Raji (cell line): ENCODE measurements around the gene AQP1.

Experiments used
- POLR2A ChIP-seq: IDR thresholded peaks from 2 replicates; pipeline ENCODE4 v1.6.1; 2011; ENCODE audit warnings: low read depth, low read length, control low read depth; ENCODE audit not compliant: insufficient read depth

AQP1 gene

DNA sequence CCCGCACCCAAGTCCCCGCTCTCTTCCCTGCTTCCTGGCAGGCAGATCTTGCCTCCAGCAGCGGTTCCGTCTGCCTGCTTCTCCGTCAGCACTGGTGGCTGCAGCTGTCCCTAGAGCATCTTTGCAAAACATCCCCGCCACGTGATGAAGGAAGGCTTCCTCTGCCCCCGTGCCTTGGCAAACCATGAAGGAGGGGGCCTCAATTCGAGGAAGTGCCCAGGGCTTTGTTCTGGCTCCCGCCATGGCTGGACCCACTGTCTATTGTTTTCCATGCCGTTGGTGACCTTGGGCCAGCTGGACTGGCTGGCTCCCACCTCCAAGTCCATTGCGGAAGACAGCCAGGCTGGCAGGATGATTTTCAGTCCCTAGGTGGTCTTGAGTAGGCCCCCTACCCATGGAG is 13.2 kb upstream of the AQP1 start:
- no peak for TF ChIP-seq POLR2A

DNA sequence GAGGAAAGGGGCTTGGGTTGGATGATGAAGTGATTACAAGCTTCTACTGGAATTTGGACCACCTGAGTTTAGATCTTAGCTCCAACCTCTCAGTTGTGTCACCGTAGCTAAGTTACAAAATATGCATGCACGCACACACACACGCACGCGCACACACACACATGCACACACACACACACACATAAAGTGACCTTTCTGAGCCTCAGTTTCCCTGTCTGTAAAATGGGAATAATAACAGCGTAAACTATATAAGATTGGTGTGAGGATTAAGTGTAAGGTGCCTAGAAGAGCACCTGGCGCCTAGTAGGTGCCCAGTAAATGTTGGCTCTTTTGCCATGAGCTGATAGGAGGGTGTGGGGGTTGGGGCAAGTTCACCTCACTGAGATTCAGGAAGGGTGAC is 12.6 kb upstream of the AQP1 start:
- TF ChIP-seq POLR2A, result no peak

DNA sequence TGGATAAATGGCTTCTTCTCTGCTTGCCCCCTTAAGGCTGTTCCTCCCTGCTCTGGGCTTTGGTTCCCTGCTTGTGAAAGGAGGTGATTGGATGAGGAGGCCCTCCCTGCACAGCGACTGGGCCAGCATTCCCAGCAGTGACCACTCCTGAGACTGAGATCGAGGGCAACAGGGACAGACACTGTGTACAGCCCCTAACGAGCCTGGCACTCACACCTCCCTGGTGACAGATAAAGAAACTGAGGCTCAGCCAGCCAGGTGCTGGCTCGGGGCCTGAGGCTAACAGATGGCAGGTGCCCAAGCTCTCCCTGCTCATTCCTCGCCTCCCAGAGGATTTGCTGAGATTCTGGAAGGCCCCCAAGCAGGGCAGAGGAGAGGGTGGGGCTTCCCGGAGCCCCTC is 12.0 kb upstream of the AQP1 start:
- no peak for TF ChIP-seq POLR2A

DNA sequence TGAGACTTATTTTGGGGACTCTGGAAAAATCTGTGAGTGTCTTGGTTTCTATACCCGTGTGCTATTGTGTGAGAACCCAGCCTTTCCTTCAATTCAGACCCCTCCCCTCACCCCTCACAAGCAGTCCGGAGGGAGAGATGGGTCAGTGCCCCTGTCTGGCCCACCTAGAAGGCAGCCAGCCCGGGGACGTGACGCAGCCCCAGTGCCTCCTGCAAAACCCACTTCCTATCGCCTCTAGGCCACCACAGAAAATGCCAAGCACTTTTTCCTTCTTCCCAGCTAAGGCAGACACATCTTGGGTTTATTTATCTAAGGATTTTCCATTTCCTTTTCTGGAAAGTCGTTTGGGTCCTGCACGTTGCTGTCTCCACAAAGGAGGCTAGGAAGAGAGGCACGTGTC is 11.6 kb upstream of the AQP1 start:
- no peak for TF ChIP-seq POLR2A

DNA sequence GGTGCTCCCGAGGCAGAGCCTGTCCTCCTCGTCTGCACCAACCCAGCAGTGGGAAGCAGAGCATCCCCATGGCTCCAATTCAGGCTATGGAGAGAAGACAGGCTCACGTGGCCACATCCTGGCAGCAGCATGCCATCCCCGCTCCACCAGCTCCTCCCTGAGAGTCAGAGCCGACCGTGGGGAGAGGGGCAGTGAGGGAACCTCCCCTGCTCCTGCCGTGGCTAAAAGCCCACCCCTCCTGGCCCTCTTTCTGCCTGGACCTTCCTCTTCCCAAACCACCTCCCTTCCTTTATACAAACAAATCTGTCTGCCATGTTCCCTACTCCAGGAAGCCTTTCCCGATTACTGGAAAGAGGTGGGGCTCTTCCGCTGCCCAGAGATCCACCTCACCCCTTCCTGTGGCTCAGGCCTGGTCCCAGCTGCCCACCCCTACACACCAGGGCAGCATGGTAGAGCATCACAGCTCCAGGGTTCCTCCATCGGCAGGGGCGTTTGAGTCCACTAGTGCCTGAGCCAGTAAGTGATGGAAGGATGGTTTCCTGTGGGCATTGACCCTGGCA is 10.8 kb upstream of the AQP1 start:
- no peak for TF ChIP-seq POLR2A

DNA sequence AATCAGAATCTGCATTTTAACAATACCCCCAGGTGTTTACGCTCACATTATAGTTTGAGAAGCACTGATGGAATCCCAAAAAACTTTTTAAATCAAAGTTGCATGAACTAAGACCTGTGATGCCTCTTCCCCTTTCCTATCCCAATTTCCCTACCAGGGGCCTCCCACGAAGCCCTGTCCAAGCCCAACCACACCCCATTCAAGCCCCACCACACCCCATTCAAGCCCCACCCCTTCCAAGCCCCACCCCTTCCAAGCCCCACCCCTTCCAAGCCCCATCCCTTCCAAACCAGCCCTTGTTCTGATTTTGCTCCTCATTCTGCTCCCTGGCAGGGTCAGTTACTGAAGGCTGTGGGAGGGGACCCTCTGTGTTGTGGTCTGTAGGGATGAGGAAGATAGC is 9.8 kb upstream of the AQP1 start:
- no peak for TF ChIP-seq POLR2A

DNA sequence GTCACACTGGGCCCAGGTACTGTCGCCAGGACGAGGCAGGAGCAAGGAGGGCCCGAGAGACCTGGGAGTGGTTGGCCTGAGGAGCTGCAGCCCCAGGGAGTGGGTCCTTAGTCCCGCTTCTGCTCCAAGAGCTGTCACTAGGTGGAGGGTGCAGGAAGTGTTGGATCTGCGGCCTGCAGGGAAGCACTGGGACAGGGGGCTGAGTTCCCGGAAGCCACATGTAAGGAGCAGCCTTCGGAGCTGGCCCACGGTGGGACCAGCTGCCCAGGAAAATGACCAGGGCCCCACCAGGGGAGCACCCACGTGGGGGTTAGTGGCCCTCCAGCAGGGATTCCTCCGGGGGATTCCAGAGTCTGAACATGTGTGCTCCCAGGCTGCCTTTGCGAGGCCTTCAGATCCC is 9.2 kb upstream of the AQP1 start:
- no peak for TF ChIP-seq POLR2A

DNA sequence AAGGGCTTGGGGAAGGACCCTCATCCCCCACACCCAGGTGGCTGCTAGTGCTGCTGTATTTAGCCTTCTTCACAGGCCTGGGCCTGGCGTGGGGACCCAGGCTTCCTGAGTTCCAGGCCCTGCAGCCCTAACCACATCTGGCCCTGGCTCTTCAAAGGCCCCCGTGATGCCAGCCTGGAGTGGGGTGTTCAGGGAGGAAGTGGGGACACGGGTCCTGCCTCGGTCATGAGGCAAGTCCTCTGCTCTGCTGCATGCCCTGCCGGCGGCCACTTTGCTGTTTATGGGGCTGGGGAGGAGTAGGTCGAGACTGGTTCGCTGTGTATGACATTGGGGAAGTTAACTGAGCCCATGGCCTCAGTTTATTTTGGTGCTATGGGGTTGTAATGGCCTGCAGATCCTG is 8.5 kb upstream of the AQP1 start:
- no peak for TF ChIP-seq POLR2A

DNA sequence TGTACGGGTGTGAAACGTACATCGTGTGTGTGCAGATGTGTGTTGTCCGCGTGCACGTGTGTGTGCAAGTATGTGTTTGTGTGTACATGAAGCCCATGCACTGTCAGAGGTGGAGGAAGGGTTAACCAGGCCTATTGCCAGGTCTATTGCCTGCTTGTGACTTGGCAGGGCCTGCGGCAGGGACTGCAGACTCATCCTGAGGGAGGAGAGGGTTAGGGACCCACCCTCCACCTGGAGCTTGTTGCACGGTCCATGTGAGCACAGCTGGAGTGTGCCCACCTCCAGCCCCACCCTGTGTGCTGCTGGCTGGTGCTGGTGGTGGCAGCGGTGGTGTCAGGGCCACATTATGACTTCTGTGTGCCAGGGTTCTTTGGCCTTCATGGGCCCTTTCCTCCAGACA is 7.1 kb upstream of the AQP1 start:
- no peak for TF ChIP-seq POLR2A

DNA sequence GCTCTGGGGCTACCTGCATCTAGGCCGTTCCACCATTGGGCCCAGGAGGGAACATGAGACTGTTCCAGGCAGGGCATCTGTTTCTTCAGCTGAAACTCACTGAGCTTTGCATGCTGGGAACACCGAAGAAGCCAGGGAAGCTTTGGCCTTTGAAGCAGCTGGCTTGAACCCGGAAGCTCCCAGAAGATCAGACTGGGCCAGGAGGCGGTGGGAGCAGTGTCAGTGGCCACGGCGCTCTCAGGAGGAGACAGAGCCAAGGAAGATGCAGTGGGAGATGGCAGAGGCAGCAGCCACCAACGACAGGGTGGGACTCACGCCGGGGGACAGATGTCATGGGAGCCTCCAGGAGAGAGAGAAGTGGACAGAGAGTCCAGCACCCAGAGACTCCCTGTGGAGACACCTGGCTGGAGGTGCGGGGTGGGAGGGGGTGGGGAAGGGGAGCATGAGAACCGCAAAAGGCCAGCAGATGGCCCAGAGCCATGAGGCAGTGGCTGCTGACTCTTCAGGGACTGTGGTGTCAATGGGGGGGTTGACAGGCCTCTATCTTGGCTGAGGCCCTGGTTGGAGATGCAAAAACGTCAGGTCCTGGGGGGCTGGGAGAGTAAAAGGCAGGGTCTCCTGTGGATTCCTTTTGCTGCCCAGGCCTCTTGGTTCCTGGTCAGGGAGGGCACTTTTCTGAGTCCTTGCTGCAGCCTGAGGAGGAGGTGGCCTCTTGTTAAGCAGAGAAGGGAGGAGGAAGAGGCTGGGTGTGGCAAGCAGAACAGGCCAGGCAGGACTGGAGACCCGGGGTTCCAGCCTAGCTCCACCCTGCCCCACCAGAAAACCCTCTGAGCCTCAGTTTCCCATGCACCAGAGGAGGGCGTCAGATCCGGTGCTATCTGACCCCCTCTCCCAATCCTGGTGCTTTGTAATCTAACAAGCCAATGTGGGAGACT is 6.3 kb upstream of the AQP1 start:
- TF ChIP-seq POLR2A, result no peak

DNA sequence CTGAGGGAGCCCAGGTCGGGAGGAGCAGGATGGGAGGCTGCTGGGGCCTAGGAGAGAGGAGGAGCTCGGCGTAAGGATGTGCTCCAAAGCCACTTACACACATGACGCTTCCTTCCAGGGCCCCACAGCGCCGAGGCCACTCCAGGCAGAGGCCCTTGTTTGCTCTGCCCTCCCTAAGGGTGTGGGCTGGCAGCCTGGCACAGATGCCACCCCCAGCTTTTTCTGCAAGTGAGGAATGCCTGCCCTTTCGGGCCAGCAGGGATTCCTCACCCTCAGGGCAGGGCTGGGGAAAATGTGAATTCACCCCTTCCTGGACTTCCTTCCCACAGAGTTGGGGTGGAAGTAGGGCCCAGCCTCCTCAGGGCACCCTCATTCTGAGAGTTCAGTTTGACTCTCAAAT is 5.6 kb upstream of the AQP1 start:
- no peak for TF ChIP-seq POLR2A

DNA sequence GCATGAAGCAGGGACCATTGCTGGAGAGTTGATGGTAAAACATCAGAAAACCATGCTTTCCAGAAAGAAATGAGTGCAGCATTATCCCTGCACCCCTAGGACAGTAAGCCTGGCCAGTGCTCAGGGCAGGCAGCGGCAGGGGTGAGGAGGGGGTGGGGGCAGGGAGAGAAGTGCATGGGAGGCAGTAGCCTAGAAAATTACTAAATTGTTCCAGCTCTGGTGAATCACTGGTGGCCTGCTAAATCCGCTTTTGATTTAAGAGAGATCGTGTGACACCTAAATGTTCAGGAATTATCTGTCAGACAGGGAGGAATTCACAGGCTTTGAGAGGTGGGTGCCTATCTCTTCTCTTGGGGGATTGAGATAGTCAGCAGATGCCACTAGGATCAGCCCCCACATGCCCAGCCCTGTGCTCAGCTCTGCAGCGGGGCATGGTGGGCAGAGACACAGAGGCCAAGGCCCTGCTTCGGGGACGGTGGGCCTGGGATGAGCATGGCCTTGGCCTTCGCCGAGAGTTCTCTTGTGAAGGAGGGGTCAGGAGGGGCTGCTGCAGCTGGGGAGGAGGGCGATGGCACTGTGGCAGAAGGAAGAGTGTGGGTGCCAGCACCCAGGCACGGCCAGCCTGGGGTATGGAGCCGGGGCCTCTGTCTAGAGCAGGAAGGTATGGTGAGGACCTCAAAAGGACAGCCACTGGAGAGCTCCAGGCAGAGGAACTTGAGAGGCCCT is 5.0 kb upstream of the AQP1 start:
- TF ChIP-seq POLR2A, result no peak

DNA sequence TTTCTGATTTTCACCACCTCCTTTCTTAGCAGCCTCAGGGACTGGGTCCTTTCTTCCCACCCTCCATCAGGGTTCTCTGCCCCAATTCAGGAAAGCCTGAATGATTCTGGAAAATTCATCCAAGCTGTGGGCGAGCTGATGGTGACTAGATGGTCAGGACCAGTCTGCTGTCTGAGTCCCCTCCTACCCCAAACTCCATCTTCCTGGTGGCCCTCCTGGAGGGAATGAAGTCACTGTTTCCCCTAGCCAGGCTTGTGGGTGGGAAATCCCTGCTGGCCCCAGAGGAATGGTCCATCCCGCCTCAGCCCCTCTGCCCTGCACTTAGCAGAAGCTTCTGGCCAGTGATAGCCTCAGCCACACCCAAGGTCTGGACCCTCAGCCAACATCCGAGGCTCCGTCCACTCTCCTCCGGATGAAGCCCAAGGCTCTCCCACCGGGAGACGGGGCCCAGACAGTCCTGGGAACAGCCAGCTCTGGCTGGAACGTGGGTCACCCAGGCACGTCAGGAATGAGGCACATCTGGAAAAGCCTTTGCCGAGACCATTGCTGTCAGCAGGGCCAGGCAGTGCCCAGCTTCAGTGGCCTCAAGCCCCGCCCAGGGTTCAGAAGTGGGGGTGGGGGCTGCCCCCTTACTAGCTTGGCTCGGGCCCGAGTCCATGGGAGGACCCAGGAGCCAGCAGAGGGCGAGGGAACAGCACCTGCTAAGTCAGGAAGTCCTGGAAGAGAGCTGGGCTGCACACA is 4.0 kb upstream of the AQP1 start:
- TF ChIP-seq POLR2A, result no peak

DNA sequence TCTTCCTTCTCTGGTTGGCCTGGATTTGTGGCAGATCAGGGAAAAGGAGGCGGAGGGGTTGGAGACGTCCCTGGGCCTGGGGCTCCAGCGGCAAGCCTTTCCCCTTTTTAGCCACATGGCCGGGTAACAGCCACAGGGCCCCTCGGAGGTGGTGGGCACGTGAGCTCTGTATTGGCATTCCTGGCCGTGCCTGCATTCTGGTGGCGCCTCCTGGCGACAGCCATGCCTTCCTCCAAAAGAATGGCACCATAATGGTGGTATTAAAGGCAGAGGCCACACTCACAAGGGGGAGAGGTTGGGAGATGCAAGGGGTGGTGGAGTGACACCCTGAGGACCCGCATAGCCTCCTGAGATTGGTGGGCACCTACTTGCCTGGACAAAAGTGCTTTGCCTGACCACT is 3.0 kb upstream of the AQP1 start:
- no peak for TF ChIP-seq POLR2A

DNA sequence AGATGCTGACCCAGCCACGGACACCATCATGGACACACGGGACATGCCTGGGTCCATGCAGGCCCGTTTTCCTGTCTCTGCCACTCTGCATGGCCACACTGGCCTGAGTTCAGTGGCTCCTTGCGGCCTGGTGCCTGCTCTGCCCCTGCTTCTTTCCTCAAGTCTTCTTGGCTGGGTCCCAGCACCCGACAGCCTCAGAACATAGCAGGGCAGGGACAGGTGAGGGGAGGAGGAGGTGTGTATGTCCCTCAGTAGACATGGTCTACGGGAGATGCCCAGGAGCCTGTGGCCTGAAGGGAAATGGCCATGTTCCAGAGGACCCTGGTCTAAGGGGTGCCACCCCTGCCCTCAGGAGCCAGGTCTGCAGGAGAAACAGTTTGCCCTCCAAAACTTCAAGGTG is 2.2 kb upstream of the AQP1 start:
- no peak for TF ChIP-seq POLR2A
